ENCODE results near the gene DMC1. TPM values are rescaled to one million over a fixed set of nuclear protein-coding genes. Genes with fewer than 3 reads are reported as not detected.

The DMC1 gene
- total RNA-seq, 5 donors from 2014 or later (not counting 1 experiment from before 2014, with no cell fraction given): 0.55 to 0.78 (median 0.68) TPM; not detected in 1

DNA sequence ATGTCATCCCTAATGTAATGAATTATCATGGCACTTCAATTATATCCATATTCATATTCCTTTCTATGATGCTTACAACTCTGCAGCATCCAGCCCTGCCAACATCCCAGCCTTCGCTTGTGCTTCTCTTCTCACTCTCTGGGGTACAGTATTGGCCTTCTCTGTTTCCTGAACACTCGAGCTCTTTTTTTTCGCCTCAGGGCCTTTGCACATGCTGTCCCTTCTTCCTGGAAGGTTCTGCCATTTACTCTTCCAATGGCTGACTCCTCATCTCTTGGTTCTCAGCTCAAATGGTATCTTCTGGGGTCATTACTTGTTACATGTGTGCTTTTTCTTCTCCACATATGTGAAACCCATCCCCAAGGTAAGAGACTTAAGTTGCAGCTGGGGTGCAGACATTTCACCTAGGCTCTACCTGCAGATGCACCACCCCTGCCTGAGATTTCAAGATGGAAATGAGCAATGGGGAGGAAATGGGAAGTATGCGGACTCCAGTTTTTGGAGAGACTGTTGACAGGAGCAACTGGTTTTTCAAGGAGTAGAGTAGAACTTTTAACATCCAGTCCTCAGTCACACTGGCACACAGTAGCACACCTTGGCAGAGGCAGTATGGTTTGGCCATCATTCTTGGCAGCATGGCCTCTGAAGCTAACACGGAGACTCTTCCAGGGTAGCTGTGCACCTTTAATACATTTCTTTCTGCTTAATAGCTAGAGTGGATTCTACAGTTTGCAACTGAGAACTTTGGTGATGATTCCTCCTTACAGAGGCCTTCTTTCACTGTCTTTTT, 42.4 kb upstream of the DMC1 start:
- Mint-ChIP-seq H3K4me1 (no peaks in the 10 kb centered on the region), H3K27me3 (peaks cover 12 to 13% of the 10 kb centered on the region in 2 donors), H3K9me3 (no peaks in the 10 kb centered on the region), H3K27ac (no peak overlapping the region), H3K36me3 (no peaks in the 10 kb centered on the region), H3K4me3 (no peak overlapping the region)
- ChIA-PET POLR2A (no interaction called here), CTCF (no interaction called here)
- no peaks in the 10 kb centered on the region for H3K4me1 ChIP-seq (ENCODE audit: control insufficient read depth in 1 of 2, extremely low read depth in 1 of 2, insufficient read depth in 2 of 2, low read length in 2 of 2)
- no peak overlapping the region for H3K4me3 ChIP-seq (ENCODE audit: control insufficient read depth in 1 of 2, extremely low read depth in 1 of 2, low read length in 1 of 2)
- ATAC-seq (replicated peaks in 1 of 4): no peak
- no peaks in the 10 kb centered on the region for H3K9me3 ChIP-seq
- DNase-seq: no peak
- peaks cover 0 to 19% of the 10 kb centered on the region in 2 experiments for H3K27me3 ChIP-seq (replicated peaks in 1 of 2; ENCODE audit: control insufficient read depth in 2 of 2, extremely low read depth in 1 of 2, insufficient read depth in 2 of 2, low read length in 1 of 2)
- no peak overlapping the region for H3K27ac ChIP-seq (ENCODE audit: low read length)
- H3K36me3 ChIP-seq (ENCODE audit: control insufficient read depth in 2 of 2, extremely low read depth in 1 of 2, insufficient read depth in 1 of 2, low read length in 1 of 2): no peaks in the 10 kb centered on the region
- 92% methylated on average over 2 of the region's 5 CpGs for WGBS (ENCODE audit: insufficient coverage)

DNA sequence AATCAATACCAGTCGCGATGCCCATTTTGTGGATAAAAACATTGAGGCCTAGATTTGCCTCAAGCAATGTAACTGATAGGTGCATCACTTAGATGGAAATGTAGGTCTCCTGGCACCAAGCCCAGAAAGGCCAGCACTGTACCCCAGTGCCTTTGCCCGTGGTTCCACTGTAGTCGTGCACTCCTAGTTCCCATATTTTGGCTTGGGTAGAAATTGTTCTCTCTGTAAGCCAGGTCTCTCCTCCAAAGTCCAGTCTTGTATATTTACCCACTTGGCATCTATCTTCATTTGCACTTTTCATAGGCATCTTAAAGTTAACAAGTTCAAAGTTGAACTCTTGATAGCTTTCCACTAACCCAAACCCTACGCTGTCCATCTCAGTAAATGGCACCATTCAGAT, 41.6 kb upstream of the DMC1 start:
- no peaks in the 10 kb centered on the region for H3K36me3 ChIP-seq (ENCODE audit: control insufficient read depth in 2 of 2, extremely low read depth in 1 of 2, insufficient read depth in 1 of 2, low read length in 1 of 2)
- no peak overlapping the region for H3K27ac ChIP-seq (ENCODE audit: low read length)
- DNase-seq: no peak
- H3K4me3 Mint-ChIP-seq: no peak overlapping the region
- no peaks in the 10 kb centered on the region for H3K9me3 ChIP-seq
- H3K36me3 Mint-ChIP-seq: no peaks in the 10 kb centered on the region
- no peak overlapping the region for H3K27ac Mint-ChIP-seq
- H3K27me3 ChIP-seq (replicated peaks in 1 of 2; ENCODE audit: control insufficient read depth in 2 of 2, extremely low read depth in 1 of 2, insufficient read depth in 2 of 2, low read length in 1 of 2): peaks cover 0 to 15% of the 10 kb centered on the region in 2 experiments
- ChIA-PET POLR2A (no interaction called here), CTCF (no interaction called here)
- H3K4me3 ChIP-seq (ENCODE audit: control insufficient read depth in 1 of 2, extremely low read depth in 1 of 2, low read length in 1 of 2): no peak overlapping the region
- H3K27me3 Mint-ChIP-seq: peaks cover 9 to 10% of the 10 kb centered on the region in 2 donors
- no peak for ATAC-seq (replicated peaks in 1 of 4)
- no peaks in the 10 kb centered on the region for H3K9me3 Mint-ChIP-seq
- H3K4me1 ChIP-seq (ENCODE audit: control insufficient read depth in 1 of 2, extremely low read depth in 1 of 2, insufficient read depth in 2 of 2, low read length in 2 of 2): no peaks in the 10 kb centered on the region
- WGBS (ENCODE audit: insufficient coverage): 80% methylated on average over 3 of the region's 5 CpGs
- no peaks in the 10 kb centered on the region for H3K4me1 Mint-ChIP-seq

DNA sequence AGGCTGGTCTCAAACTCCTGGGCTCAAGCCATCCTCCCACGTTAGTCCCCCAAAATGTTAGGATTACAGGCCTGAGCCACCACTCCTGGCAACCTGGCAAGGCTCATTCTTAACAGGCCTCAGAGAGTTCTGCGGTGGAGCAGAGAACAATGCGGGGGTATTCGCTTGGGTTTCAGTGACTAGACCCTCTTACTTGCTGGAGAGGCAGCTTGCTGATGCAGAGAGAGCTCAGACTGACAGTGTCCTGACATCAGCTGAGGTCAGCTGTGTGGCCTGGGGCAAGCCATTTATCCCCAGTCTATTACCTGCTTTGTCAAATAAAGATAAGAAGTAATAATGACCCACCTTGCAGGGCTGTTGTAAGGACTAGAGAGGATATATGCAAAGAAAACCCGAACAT, 40.3 kb upstream of the DMC1 start:
- H3K4me1 Mint-ChIP-seq: no peaks in the 10 kb centered on the region
- Histone ChIP-seq H3K27ac (ENCODE audit: low read length) (no peak overlapping the region), H3K4me1 (ENCODE audit: control insufficient read depth in 1 of 2, extremely low read depth in 1 of 2, insufficient read depth in 2 of 2, low read length in 2 of 2) (no peaks in the 10 kb centered on the region), H3K36me3 (ENCODE audit: control insufficient read depth in 2 of 2, extremely low read depth in 1 of 2, insufficient read depth in 1 of 2, low read length in 1 of 2) (no peaks in the 10 kb centered on the region), H3K27me3 (replicated peaks in 1 of 2; ENCODE audit: control insufficient read depth in 2 of 2, extremely low read depth in 1 of 2, insufficient read depth in 2 of 2, low read length in 1 of 2) (peaks cover 0 to 10% of the 10 kb centered on the region in 2 experiments), H3K4me3 (ENCODE audit: control insufficient read depth in 1 of 2, extremely low read depth in 1 of 2, low read length in 1 of 2) (no peak overlapping the region), H3K9me3 (no peaks in the 10 kb centered on the region)
- DNase-seq: no peak
- ChIA-PET CTCF (no interaction called here), POLR2A (no interaction called here)
- peaks cover 2 to 3% of the 10 kb centered on the region in 2 donors for H3K27me3 Mint-ChIP-seq
- no peak overlapping the region for H3K27ac Mint-ChIP-seq
- H3K4me3 Mint-ChIP-seq: no peak overlapping the region
- ATAC-seq (replicated peaks in 1 of 4): no peak
- H3K36me3 Mint-ChIP-seq: no peaks in the 10 kb centered on the region
- no peaks in the 10 kb centered on the region for H3K9me3 Mint-ChIP-seq
- WGBS (ENCODE audit: insufficient coverage): 96% methylated on average over 3 of the region's 5 CpGs

DNA sequence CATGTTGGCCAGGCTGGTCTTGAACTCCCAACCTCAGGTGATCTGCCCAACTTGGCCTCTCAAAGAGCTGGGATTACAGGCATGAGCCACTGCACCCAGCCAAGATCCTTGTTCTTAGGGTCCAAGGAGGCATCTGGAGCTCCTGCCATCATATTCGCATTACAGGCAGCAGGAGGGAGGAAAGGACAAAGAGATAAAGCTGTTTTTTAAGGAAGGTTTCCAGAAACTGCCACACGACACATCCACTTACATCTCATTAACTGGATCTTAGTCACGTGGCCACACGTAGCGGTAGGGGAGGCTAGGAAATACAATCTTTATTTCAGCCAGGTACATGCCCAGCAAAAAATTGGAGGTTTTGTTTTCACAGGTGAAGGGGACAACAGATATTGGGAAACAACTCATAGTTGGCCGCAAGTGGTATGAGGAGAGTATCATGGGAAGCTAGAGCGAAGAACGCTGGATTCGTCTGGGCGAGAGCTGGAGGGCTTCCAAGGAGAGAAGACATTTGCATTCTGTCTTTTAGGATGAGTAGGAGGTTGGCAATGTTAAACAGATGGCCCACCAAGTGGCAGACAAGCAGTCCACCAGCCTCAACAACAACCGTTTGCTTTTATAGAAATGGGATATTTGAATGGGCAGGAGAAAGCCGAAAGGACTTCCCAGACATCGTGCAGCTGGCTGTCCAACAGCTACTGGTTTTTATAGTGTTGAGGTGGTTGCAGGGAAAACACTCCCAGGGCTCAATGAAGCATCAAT, 39.2 kb upstream of the DMC1 start:
- Mint-ChIP-seq H3K9me3 (no peaks in the 10 kb centered on the region), H3K27me3 (peaks cover 0 to 3% of the 10 kb centered on the region in 2 donors), H3K4me1 (no peaks in the 10 kb centered on the region), H3K4me3 (no peak overlapping the region), H3K36me3 (no peaks in the 10 kb centered on the region), H3K27ac (no peak overlapping the region)
- ChIA-PET POLR2A (no interaction called here), CTCF (no interaction called here)
- no peaks in the 10 kb centered on the region for H3K4me1 ChIP-seq (ENCODE audit: control insufficient read depth in 1 of 2, extremely low read depth in 1 of 2, insufficient read depth in 2 of 2, low read length in 2 of 2)
- no peak overlapping the region for H3K4me3 ChIP-seq (ENCODE audit: control insufficient read depth in 1 of 2, extremely low read depth in 1 of 2, low read length in 1 of 2)
- DNase-seq (no peak), ATAC-seq (replicated peaks in 1 of 4) (no peak)
- H3K9me3 ChIP-seq: no peaks in the 10 kb centered on the region
- no peaks in the 10 kb centered on the region for H3K36me3 ChIP-seq (ENCODE audit: control insufficient read depth in 2 of 2, extremely low read depth in 1 of 2, insufficient read depth in 1 of 2, low read length in 1 of 2)
- no peak overlapping the region for H3K27ac ChIP-seq (ENCODE audit: low read length)
- peaks cover 0 to 5% of the 10 kb centered on the region in 2 experiments for H3K27me3 ChIP-seq (replicated peaks in 1 of 2; ENCODE audit: control insufficient read depth in 2 of 2, extremely low read depth in 1 of 2, insufficient read depth in 2 of 2, low read length in 1 of 2)
- 100% methylated on average over 3 of the region's 13 CpGs for WGBS (ENCODE audit: insufficient coverage)

DNA sequence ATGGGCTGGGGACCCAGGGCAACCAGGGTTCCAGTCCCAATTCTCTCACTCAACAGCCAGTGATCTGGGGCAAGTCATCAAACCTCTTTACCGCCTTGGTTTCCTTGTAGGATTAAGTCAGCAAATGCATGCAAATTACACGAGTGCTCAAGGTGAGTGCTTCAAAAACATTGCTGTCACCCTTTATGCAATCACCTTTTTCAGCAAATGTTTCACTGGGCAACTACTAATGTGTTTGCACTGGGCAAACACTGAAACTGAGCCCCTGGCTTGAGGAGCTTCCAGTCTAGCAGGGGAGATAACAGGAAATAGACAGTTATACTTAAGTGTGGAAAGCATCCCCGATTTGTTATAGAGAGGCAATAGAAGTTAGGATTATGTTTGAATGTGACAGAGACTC, 37.7 kb upstream of the DMC1 start:
- H3K27ac Mint-ChIP-seq: no peak overlapping the region
- Histone ChIP-seq H3K9me3 (no peaks in the 10 kb centered on the region), H3K36me3 (ENCODE audit: control insufficient read depth in 2 of 2, extremely low read depth in 1 of 2, insufficient read depth in 1 of 2, low read length in 1 of 2) (no peaks in the 10 kb centered on the region), H3K4me3 (ENCODE audit: control insufficient read depth in 1 of 2, extremely low read depth in 1 of 2, low read length in 1 of 2) (no peak overlapping the region), H3K27me3 (replicated peaks in 1 of 2; ENCODE audit: control insufficient read depth in 2 of 2, extremely low read depth in 1 of 2, insufficient read depth in 2 of 2, low read length in 1 of 2) (peaks cover 0 to 2% of the 10 kb centered on the region in 2 experiments), H3K4me1 (ENCODE audit: control insufficient read depth in 1 of 2, extremely low read depth in 1 of 2, insufficient read depth in 2 of 2, low read length in 2 of 2) (no peaks in the 10 kb centered on the region), H3K27ac (ENCODE audit: low read length) (no peak overlapping the region)
- no peak for ATAC-seq (replicated peaks in 1 of 4)
- no peak overlapping the region for H3K4me3 Mint-ChIP-seq
- H3K9me3 Mint-ChIP-seq: no peaks in the 10 kb centered on the region
- 83% methylated on average over 2 of the region's 3 CpGs for WGBS (ENCODE audit: insufficient coverage)
- DNase-seq: no peak
- H3K36me3 Mint-ChIP-seq: no peaks in the 10 kb centered on the region
- no peaks in the 10 kb centered on the region for H3K4me1 Mint-ChIP-seq
- ChIA-PET POLR2A (no interaction called here), CTCF (no interaction called here)
- peaks cover 0 to 3% of the 10 kb centered on the region in 2 donors for H3K27me3 Mint-ChIP-seq

DNA sequence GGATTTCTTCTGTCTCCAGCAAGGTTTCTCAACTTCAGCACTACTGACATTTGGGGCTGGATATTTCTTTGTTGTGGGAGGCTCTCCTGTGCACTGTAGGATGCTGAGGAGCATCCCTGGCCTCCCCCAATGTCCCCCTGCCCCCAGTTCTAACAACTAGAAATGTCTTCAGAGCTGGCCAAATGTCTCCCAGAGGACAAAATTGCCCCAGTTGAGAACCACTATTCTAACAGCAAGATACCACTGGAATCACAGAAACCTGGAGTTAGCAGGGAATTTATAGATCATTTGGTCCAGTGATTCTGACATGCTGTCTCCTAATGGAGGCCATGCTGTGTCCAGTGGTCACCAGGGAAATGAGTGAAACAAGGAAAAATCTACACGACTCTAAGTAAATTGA, 32.2 kb upstream of the DMC1 start:
- no peak overlapping the region for H3K27ac Mint-ChIP-seq
- H3K9me3 ChIP-seq: no peaks in the 10 kb centered on the region
- no peaks in the 10 kb centered on the region for H3K36me3 Mint-ChIP-seq
- DNase-seq: no peak
- H3K36me3 ChIP-seq (ENCODE audit: control insufficient read depth in 2 of 2, extremely low read depth in 1 of 2, insufficient read depth in 1 of 2, low read length in 1 of 2): no peaks in the 10 kb centered on the region
- no CpG with 5 or more reads among the region's 1 CpG for WGBS (ENCODE audit: insufficient coverage)
- peaks cover 0 to 13% of the 10 kb centered on the region in 2 experiments for H3K27me3 ChIP-seq (replicated peaks in 1 of 2; ENCODE audit: control insufficient read depth in 2 of 2, extremely low read depth in 1 of 2, insufficient read depth in 2 of 2, low read length in 1 of 2)
- no peaks in the 10 kb centered on the region for H3K4me1 Mint-ChIP-seq
- POLR2A ChIA-PET: no interaction called here
- peaks cover 0 to 7% of the 10 kb centered on the region in 2 donors for H3K27me3 Mint-ChIP-seq
- H3K4me3 Mint-ChIP-seq: no peak overlapping the region
- H3K4me3 ChIP-seq (ENCODE audit: control insufficient read depth in 1 of 2, extremely low read depth in 1 of 2, low read length in 1 of 2): no peak overlapping the region
- no peaks in the 10 kb centered on the region for H3K9me3 Mint-ChIP-seq
- H3K4me1 ChIP-seq (ENCODE audit: control insufficient read depth in 1 of 2, extremely low read depth in 1 of 2, insufficient read depth in 2 of 2, low read length in 2 of 2): no peaks in the 10 kb centered on the region
- CTCF ChIA-PET: no interaction called here
- no peak for ATAC-seq (replicated peaks in 1 of 4)
- no peak overlapping the region for H3K27ac ChIP-seq (ENCODE audit: low read length)
